GM21717 (cell line): ENCODE data around the gene SORCS3.
"Not testable (repeated sequence)": the region's sequence is repeated elsewhere in the genome, so short reads cannot be mapped to it uniquely, and the experiment has no call there.

ENCODE experiments used
- ATAC-seq: cut with Tn5 transposase; IDR thresholded peaks from one replicate; pipeline ENCODE4 v1.9.1; 2021; ENCODE audit warnings: mild to moderate bottlenecking, moderate library complexity; ENCODE audit not compliant: unreplicated experiment

SORCS3 gene

DNA sequence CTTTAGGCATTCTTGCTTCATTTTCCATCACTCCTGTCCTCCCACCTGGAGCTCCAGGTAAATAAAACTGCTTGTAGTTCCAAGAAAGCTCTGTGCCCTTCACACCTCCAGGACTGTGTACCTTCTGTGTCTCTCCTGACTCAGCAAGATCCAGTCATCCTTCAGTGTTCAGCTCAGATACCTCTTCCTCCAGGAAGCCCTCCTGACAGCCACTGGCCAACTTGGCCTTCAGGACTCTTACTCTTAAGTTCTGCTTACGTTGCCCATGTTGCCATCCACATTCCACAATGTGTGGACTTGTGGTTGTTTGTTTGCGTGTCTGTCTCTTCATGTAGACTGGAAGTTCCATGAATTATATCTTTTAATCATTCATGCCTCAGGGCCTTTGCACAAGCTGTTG, 48.0 kb downstream of the SORCS3 start:
- no peak for ATAC-seq

DNA sequence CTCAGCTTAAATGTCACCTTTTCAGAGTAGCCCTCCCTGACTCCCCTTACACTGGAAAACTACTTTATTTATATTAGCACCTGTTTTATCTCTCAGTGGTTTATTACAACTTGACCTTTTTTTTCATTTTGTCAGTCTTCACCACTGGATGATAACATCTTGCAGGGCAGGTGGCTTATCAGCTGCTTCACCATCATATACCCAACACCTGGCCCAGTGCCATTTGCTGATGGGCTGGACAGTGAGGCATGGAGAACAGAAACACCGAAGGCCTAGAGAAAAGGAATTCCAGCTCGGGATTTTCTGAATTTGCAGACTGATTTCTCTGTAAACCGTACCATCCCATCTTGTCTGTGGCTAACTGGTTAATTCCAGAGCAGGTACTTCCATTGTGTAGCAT, 48.5 kb downstream of the SORCS3 start:
- ATAC-seq: no peak

DNA sequence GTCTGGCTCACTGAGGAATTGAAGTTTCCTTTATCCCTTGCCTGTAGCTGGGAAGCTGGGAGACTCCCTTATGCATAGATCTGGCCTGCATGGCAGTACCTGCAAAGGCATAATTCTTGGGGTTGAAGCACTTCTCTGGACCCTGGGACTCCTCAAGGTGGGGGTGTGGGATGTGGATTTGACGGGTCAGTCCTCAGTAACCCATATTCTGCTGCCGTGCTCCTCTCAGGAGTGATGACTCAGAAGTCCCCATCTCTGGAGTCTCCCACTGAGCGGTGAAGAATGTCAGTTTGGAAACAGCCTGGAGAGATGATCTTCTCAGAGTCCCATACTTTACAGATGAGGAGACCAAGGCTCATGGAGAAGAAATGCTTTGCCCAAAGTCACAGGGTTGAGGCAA, 49.0 kb downstream of the SORCS3 start:
- ATAC-seq: no peak

DNA sequence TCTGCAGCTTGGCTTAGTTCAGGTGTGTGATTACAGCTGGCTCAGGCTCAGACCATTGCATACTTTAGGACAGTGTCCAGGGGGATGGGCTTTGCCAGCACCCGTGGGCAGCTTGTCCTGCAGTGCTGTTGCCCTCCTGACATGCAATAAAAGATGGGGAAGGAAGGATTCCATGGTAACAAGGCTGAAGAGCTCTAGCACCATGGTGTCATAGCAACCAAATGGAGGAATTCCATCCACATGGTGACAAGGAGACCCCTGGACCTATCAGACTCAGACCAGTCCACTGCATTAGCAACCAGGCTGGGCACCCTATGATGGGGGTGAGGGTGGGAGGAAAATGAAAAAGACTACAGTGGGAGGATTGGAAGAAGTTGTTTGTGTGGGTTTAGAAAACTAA, 49.9 kb downstream of the SORCS3 start:
- no peak for ATAC-seq

DNA sequence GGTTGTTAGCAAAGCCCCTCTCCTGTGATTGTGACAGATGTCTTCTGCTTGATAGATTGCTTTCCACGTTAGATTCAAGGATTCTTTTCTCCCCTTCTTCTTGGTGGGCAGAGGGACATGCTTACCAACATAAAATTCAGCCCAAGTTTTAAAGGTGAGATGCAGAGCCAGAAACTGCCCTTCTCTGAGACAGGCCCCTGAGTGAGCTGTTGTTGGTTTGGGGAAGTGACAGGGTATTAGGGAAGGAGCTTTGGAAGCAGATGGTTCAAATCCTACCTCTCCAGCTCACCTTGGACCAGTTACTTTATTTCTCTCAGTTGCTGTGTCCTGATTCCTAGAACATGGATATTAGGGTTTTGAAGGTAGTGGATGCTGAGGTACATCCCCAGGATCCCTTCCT, 53.0 kb downstream of the SORCS3 start:
- ATAC-seq: no peak

DNA sequence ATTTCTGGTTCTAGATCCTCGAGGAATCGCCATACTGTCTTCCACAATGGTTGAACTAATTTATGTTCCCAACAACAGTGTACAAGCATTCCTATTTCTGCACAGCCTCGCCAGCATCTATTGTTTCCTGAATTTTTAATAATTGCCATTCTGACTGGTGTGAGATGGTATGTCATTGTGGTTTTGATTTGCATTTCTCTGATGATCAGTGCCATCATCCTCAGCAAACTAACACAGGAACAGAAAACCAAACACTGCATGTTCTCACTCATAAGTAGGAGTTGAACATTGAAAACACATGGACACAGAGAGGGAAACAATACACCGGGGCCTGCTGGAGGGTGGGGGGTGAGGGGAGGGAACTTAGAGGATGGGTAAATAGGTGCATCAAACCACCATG, 62.2 kb downstream of the SORCS3 start:
- ATAC-seq: not testable (repeated sequence)

DNA sequence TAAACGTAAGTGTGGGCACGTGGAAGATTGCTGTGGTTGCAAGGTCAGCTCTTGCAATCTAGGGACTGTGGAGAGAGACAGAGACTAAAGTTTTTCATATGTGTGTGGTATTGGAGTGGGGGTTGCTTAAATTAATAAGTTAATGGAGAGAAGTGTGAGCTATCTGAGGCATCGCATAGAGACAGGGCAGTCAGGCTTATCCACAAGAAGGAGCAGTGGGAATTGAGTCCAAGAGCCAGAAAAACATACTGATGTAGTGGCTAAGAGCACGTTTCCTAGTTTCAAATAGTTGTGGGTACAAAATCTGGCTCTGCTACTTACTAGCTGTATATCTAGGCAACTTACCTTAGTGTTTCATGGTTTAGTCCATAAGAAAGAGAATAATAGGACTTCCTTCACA, 65.8 kb downstream of the SORCS3 start:
- ATAC-seq: no peak

DNA sequence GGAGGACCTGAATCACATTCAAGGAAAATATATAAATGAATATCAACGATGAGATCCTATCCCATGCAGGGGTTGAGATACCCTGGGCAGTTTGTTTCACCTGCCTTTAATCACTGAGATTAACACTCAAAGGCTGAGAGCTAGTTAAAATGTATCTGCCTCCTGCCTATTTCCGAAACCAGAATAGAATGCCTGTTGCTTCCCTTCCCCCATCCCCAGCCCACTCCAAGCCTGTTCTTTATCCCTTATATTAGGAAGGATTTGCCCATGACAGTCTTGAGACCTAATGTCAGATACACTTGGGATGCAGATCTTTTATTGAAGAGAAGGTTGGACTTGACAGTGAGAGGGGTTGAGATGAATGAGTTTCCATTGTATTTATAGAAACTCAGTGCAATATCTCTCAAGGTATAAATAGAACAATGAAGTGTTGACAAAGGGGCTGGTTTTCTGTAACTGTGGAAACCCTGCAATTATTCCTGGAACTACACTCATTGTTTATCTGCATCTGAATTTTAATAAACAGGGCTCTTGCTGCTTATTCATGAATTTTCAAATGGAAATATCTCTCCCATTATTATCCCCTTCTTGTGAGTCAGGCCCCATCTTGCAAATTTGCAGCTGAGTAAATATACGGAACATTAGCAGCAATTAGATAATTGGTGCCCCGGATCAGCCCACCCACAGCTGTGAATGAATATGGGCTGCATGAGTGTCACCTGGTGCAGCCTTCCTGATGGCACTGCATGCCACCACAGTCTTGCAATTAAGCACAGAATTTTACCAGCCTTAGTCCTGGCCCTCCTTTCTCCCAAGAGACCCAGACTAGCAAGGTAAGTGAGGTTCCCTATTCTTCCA, 66.7 kb downstream of the SORCS3 start:
- no peak for ATAC-seq

DNA sequence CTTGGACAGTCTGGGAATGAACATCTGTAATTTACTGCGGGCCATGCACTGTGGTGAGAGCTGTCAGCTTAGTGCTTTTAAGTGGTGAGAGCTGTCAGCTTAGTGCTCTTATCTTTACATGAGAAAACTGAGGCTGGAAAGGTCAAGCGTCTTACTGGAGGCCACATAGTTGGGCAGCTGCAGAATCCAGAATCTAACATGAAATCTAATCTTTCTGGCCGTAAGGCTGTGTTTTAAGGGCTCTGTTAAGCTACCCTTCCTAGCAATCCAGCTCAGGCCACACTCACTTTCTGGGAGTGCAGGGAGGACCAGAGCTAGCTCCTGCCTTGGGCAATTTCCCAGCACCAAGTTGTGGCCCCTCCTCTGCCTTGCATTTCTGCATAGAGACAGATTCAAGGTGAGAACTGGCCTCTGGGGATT, 70.2 kb downstream of the SORCS3 start:
- ATAC-seq: no peak

DNA sequence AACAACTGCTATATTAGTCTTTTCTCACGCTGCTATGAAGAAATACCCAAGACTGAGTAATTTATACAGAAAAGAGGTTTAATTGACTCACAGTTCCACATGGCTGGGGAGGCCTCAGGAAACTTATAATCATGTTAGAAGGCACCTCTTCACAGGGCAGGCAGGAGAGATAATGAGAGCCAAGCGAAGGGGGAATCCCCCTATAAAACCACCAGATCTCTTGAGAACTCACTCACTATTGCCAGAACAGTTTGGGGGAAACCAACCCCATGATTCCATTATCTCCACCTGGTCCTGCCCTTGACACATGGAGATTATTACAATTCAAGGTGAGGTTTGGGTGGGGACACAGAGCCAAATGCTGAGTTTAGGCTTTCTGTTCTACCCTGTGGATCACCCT, 89.5 kb downstream of the SORCS3 start:
- not testable (repeated sequence) for ATAC-seq

DNA sequence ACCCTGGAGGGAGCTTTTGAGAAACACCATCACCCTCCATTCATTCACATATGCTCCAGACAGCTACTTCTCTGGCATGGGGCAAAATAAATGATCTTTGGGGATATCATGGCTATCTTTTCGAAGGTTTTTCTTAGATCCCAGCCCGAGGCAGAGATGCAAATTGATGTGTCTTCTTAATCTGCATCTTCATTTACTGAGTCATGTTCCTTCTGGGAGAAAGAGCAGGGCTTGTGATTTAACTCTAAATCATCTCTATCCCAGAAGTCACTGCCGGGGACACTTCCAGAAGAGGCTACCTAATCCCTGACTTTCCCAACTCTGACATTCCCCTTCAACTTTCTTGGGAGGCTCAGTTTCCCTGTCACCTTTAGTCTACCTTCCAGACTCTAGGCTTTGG, 90.1 kb downstream of the SORCS3 start:
- ATAC-seq: no peak

DNA sequence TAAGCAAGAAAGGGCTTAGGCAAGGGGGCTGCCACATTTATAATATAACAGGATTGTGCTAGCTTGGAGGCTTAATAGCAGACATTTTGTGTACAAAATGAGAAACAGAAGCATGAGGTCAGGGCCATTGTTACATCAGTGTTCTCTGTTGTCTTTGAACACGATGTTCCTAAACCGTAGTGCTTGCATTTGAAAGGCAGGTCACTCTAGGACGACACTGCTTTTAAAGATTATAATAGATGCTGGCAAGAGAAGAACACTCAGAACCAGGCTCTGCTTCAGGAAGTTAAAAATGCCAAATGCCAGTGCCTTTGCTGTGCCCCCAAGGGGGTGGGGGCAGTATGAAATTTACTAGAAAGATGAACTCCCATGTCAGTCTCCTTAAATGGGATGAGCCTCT, 91.1 kb downstream of the SORCS3 start:
- no peak for ATAC-seq

DNA sequence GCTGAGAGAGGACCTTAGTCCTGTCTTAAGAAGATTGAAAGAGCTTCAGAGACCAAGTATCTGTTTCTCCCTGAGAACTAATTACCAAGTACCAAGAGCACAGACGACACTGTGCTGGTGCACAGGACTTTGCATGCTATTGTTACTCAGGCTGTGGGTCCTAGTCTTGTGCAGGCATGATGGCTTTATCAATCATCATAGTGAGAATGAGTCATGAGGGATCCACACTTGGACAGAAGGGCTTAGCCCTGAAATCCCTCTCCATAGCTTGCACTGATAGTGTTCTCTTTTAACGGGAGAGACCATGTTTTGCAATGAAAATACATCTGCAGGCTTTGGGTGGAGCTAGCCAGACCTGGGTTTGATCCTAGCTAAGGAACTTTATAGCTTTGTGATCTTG, 93.3 kb downstream of the SORCS3 start:
- ATAC-seq: no peak

DNA sequence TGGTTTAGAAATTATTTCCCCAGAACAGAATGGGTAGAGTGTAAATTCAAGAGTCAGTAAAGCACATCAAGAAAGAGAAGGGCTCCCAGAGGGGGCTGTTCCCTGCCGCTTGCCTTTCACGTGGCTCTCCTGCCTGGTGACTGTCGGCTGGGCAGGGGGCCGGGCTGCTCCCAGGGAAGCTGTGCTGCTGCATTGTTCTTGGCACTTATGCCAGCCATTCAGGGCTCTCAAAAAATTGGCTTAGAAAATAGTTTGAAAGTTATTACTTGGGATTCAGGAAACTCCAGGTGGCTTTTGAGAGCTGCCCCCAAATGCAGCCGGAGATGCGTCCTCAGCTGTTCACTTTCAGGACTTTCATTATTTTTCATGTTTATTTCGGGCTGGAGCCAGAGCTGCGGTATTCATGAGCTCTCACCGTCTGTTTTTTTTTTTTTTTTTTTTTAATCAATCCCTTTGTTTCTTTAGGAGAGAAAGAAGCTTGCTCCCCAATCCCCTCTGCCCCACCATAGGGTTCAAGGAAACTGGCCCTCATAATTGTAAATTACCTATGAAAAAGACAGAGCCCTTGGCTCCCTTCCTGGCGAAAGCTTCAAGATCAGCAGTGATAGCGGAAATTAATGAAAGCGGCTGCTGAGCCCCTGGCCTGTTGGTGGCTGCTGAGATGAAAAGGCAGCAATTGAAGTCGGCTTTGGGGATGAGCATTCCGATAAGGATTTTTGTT, 94.1 kb downstream of the SORCS3 start:
- no peak for ATAC-seq

DNA sequence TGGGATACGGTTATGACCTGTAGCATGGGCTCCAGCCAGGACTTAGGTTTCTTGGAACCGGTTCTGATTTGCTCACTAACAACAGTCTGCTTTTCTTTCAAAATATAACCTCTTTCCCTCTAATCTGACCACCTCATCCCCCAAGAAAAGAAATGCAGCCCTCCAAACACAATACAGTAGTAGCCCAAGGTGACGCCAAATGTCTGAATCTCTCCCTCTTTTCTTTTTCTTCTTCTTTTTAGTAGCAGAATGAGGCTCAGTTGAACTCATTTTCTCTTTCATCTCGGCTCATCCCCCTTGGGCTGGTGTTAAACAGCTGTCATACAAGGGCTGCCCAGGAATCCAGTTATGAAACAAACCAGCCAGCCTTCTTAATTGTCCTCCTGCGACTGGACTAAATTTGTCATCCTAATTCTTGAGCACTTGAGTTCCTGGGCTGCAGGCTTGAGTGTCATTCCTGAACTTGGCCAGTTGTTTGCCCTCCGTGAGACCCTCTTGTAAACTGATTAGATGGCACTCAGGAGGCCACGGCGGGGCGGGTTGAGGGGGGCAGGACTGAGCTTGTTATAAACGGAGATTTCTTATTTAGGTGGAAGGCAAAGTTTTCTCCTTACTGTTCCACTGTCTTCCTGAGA, 94.8 kb downstream of the SORCS3 start:
- no peak for ATAC-seq

DNA sequence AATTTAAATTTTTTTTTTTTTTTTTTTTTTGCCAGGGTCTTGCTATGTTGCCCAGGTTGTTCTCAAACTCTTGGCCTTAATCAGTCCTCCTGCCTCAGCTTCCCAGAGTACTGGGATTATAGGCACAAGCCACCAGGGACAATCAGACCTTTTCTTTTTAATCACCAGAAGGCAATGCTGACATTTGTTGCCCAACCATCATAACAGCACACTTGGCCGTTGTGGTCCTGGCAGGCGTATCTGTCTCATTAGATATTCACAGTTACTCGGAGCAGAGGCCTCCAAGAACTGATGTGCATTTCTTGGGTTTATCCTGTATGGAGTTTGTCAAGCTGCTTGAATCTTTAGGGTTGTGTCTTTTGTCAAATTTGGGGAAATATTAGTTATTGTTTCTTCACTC, 100.0 kb downstream of the SORCS3 start:
- no peak for ATAC-seq

DNA sequence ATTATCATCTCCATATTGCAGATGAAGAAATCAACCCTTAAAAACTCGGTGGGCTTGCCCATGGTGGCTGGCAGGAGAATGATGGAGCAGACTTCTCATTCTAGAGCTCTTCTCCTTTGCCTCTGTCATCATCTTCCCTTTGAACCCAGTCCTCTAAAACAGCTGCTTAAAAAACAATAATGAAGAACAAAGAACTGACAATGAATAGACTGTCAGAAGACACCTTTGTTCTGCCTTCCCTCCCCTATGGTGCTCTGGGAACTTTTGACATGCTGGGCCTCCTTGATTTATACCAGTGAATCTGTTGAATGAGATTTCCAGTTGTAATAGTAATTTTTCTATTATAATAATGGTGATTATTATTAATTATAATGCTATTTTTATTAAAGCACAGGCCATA, 103.0 kb downstream of the SORCS3 start:
- no peak for ATAC-seq

DNA sequence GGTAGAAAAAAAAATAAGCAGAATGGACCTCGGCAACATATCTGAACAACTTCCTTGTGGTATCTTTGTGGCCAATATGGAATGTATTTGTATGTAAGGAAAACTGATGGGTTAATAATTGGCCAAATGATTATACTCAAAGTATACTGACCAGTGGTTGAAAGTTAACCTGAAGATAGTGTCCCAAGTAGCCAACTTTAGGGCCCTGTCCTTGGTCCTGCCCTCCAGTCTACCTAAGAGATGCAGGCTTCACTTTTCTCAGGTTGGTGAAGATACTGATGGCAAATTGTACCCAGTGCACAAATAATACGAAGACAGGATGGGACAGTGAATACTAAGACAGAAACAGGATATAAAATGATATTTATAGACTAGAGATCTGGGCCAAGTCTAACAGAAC, 109.2 kb downstream of the SORCS3 start:
- ATAC-seq: no peak

DNA sequence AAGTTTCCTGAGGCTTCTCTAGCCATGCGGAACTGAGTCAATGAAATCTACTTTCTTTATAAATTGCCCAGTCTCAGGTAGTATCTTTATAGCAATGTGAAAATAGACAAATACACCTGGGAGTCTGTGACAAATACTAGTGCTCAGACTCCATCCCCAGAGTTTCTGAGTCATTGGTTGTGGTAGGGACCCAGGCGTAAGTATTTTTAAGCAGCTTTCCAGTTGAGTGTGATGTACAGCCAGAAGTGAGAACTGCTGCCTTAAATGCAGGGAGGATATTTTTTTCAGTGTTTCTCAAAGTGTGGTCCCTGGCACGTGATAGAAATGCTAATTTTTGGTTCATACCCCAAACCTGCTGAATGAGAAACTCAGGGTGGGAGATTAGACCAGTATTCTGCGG, 121.7 kb downstream of the SORCS3 start:
- ATAC-seq: no peak

DNA sequence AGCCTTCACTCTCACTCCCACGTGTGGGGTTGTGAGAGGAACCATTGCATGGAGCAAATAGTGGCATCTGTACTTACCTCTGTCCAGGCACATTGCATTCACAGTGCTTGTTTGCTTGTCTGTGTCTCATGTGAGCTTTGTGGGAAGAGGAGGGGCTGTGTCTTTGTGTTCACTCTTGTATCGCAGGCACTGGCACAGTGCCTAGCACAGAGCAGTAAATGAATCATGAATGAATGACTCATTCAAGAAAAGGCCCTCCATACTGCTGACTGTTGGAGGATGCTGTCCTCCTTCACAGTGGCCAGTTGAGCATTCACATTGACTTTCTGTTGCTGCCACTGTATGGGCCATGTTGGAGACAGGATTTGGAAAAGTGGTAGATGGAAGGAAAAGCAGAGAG, 125.3 kb downstream of the SORCS3 start:
- no peak for ATAC-seq

DNA sequence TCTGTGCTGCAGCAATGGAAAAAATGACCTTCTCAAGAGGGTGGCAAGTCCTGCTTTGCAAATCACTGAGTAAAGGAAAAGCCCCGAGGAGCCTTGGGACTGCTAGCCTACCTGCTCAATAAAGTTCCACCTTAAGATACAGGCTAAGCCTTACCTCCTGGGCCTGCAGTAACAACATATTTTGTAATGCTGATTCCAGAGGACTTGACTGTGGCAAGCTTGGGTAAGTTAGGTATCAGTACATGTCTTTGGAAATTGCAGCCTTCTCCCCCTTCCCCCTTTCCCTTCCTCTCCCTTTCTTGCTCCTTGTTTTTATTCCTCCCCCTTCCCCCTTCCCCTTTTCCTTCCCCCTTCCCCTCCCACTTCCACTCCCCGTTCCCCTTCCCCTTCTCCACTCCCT, 126.2 kb downstream of the SORCS3 start:
- no peak for ATAC-seq

DNA sequence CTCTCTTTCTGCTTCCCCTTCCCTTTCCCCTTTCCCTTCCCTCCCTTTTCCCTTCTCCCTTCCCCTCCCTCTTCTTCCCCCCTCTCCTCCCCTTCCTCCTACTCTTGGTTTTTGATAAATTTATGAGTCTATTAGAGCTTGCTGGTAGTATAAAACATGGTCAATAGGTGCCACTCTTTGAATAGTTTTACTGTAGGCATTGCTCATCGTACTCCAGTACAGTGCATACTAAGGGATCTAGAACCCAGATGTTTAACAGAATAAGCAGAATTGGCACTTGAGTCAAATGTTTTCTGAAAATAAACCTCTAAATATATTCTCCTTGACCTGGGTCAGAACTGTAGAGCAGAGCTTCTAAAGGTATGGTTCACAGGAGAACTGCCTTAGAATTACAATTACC, 126.7 kb downstream of the SORCS3 start:
- no peak for ATAC-seq
